WTC11 (cell line): Measurements from ENCODE around the gene GLT8D2. TPM values are rescaled to one million over a fixed set of nuclear protein-coding genes. Genes with fewer than 3 reads are reported as not detected.

Source experiments
- ATAC-seq: fragments of 200-7000 bp; cut with Tn5 transposase; 2 replicates; pipeline ENCODE4 v1.10.0; 2021; ENCODE audit warnings: mild to moderate bottlenecking, moderate library complexity
- CTCF ChIA-PET: fragments of 300-600 bp; sonication (Branson Sonifier 250); formaldehyde crosslinking; loops from one replicate; lab custom pipeline; 2021; ENCODE audit warnings: antibody characterized with exemption; lab: Charles Lee
- POLR2A ChIA-PET: fragments of 350-600 bp; sonication (Branson Sonifier 250); formaldehyde crosslinking; loops from one replicate; lab custom pipeline; 2021; ENCODE audit warnings: antibody characterized with exemption; lab: Charles Lee
- DNase-seq: peaks from one replicate; pipeline ENCODE4 v3.0.0; 2021; ENCODE audit warnings: low spot score
- H3K27ac Mint-ChIP-seq: 2 replicates; pipeline ENCODE4 v1.8.0; 2021; ENCODE audit warnings: mixed read lengths
- H3K27me3 Mint-ChIP-seq: 2 replicates; pipeline ENCODE4 v1.8.0; 2021; ENCODE audit warnings: low read depth, mild to moderate bottlenecking, moderate library complexity, mixed read lengths
- H3K36me3 Mint-ChIP-seq: 2 replicates; pipeline ENCODE4 v1.8.0; 2021; ENCODE audit warnings: mixed read lengths
- H3K4me1 Mint-ChIP-seq: 2 replicates; pipeline ENCODE4 v1.8.0; 2022; ENCODE audit warnings: mixed read lengths
- H3K4me3 Mint-ChIP-seq: 2 replicates; pipeline ENCODE4 v1.8.0; 2021; ENCODE audit warnings: mild to moderate bottlenecking, moderate library complexity, mixed read lengths
- H3K9me3 Mint-ChIP-seq: 2 replicates; pipeline ENCODE4 v1.8.0; 2021; ENCODE audit warnings: mixed read lengths
- E2F5 ChIP-seq: sonication (generic); formaldehyde crosslinking; IDR thresholded peaks from 2 replicates; pipeline ENCODE4 v1.8.1; 2022; ENCODE audit warnings: mild to moderate bottlenecking, moderate library complexity, missing genetic modification reagents
- ESRRA ChIP-seq: sonication (generic); formaldehyde crosslinking; IDR thresholded peaks from 2 replicates; pipeline ENCODE4 v1.8.1; 2022; ENCODE audit warnings: mild to moderate bottlenecking, missing genetic modification reagents, borderline replicate concordance
- FOXJ3 ChIP-seq: sonication (generic); formaldehyde crosslinking; IDR thresholded peaks from 2 replicates; pipeline ENCODE4 v1.9.0; 2021; ENCODE audit warnings: missing genetic modification reagents, mild to moderate bottlenecking, borderline replicate concordance
- FOXK1 ChIP-seq: sonication (generic); formaldehyde crosslinking; IDR thresholded peaks from 2 replicates; pipeline ENCODE4 v1.8.0; 2022; ENCODE audit warnings: mild to moderate bottlenecking, moderate library complexity, missing genetic modification reagents
- GTF2I ChIP-seq: fragments of 250-450 bp; sonication (Bioruptor Pico); conservative IDR thresholded peaks from 2 replicates; pipeline ENCODE4 v1.4.0; 2021; ENCODE audit warnings: mild to moderate bottlenecking
- HMGA2 ChIP-seq: fragments of 250-450 bp; sonication (Bioruptor Pico); IDR thresholded peaks from 2 replicates; pipeline ENCODE4 v1.4.0; 2021; ENCODE audit warnings: mild to moderate bottlenecking, moderate library complexity
- HMGXB4 ChIP-seq: sonication (generic); formaldehyde crosslinking; IDR thresholded peaks from 2 replicates; pipeline ENCODE4 v1.8.1; 2023; ENCODE audit warnings: mild to moderate bottlenecking, moderate library complexity, missing genetic modification reagents
- IRF2 ChIP-seq: sonication (generic); formaldehyde crosslinking; IDR thresholded peaks from 2 replicates; pipeline ENCODE4 v1.8.0; 2022; ENCODE audit warnings: low read depth, missing genetic modification reagents, borderline replicate concordance
- NFE2L1 ChIP-seq: sonication (generic); formaldehyde crosslinking; IDR thresholded peaks from 2 replicates; pipeline ENCODE4 v1.8.1; 2023; ENCODE audit warnings: missing genetic modification reagents
- NFYB ChIP-seq: sonication (generic); formaldehyde crosslinking; conservative IDR thresholded peaks from 2 replicates; pipeline ENCODE4 v1.8.0; 2022; ENCODE audit warnings: low read depth, missing genetic modification reagents
- PRRX2 ChIP-seq: fragments of 250-450 bp; sonication (Bioruptor Pico); IDR thresholded peaks from 2 replicates; pipeline ENCODE4 v1.8.0; 2021; ENCODE audit warnings: mild to moderate bottlenecking
- TCF7 ChIP-seq: sonication (generic); formaldehyde crosslinking; IDR thresholded peaks from 2 replicates; pipeline ENCODE4 v1.8.0; 2022; ENCODE audit warnings: mild to moderate bottlenecking, low read depth, missing genetic modification reagents, moderate library complexity
- USF2 ChIP-seq: sonication (generic); formaldehyde crosslinking; IDR thresholded peaks from 2 replicates; pipeline ENCODE4 v1.8.1; 2023; ENCODE audit warnings: mild to moderate bottlenecking, missing genetic modification reagents, moderate library complexity
- ZBTB43 ChIP-seq: sonication (generic); formaldehyde crosslinking; IDR thresholded peaks from 2 replicates; pipeline ENCODE4 v1.8.1; 2023; ENCODE audit warnings: mild to moderate bottlenecking, missing genetic modification reagents
- ZNF263 ChIP-seq: sonication (generic); formaldehyde crosslinking; IDR thresholded peaks from 2 replicates; pipeline ENCODE4 v1.8.1; 2022; ENCODE audit warnings: low read depth, mild to moderate bottlenecking, moderate library complexity, missing genetic modification reagents
- ZNF281 ChIP-seq: sonication (generic); formaldehyde crosslinking; IDR thresholded peaks from 2 replicates; pipeline ENCODE4 v1.8.0; 2023; ENCODE audit warnings: mild to moderate bottlenecking, missing genetic modification reagents
- ZNF425 ChIP-seq: fragments of 250-450 bp; sonication (Bioruptor Pico); conservative IDR thresholded peaks from 2 replicates; pipeline ENCODE4 v1.9.0; 2021; ENCODE audit warnings: mild to moderate bottlenecking
- ZNF512 ChIP-seq: sonication (generic); formaldehyde crosslinking; IDR thresholded peaks from 2 replicates; pipeline ENCODE4 v1.8.1; 2022; ENCODE audit warnings: missing genetic modification reagents, borderline replicate concordance
- total RNA-seq: library from RNA; stranded (reverse); gene quantifications from 3 replicates; pipeline ENCODE4 v1.2.3, GENCODE V29; 2021

The GLT8D2 gene
- total RNA-seq, 1 experiment from 2014 or later = 4.5 TPM

- ATAC-seq (no peak), DNase-seq (no peak)
- TF ChIP-seq E2F5 (CRISPR knock-in tag) = no peak
- ChIA-PET POLR2A (no interaction called here), CTCF (no interaction called here)
- H3K27me3 Mint-ChIP-seq = peaks cover 7% of the 10 kb centered on the region; the same call in 1 of the 2 replicates
- no peak overlapping the region for H3K27ac Mint-ChIP-seq
- peaks cover 11% of the 10 kb centered on the region; the same call in 1 of the 2 replicates for H3K36me3 Mint-ChIP-seq
- H3K9me3 Mint-ChIP-seq = peaks cover 16% of the 10 kb centered on the region
- H3K4me3 Mint-ChIP-seq = no peak overlapping the region
- no peaks in the 10 kb centered on the region for H3K4me1 Mint-ChIP-seq
Measured at GRCh38 chr12:104023710-104024109, 26.3 kb downstream of the GLT8D2 start.

GRCh38 chr12:104022786-104023185 is 27.2 kb downstream of the GLT8D2 start:
- no peak for TF ChIP-seq HMGXB4 (CRISPR knock-in tag)
- TF ChIP-seq FOXK1 (CRISPR knock-in tag) = no peak
- no peak for TF ChIP-seq ZBTB43
- TF ChIP-seq ZNF263 (CRISPR knock-in tag) = no peak
- TF ChIP-seq GTF2I (CRISPR knock-in tag) = no peak
- no peak for TF ChIP-seq ESRRA (CRISPR knock-in tag)
- no peak for TF ChIP-seq ZNF425
- no peak for TF ChIP-seq PRRX2
- TF ChIP-seq NFYB (CRISPR knock-in tag) = no peak
- no peak for TF ChIP-seq ZNF281 (CRISPR knock-in tag)
- no peak for TF ChIP-seq TCF7 (CRISPR knock-in tag)
- TF ChIP-seq FOXJ3 = no peak
- TF ChIP-seq ZNF512 (CRISPR knock-in tag) = no peak
- no peak for TF ChIP-seq IRF2 (CRISPR knock-in tag)
- TF ChIP-seq USF2 = no peak
- no peak for TF ChIP-seq NFE2L1 (CRISPR knock-in tag)
- TF ChIP-seq HMGA2 (CRISPR knock-in tag) = no peak
- TF ChIP-seq, all 79 proteins: peak for 0
- Mint-ChIP-seq H3K4me1 (no peaks in the 10 kb centered on the region), H3K4me3 (no peak overlapping the region), H3K36me3 (peaks cover 11% of the 10 kb centered on the region; the same call in 1 of the 2 replicates), H3K9me3 (peaks cover 16% of the 10 kb centered on the region), H3K27ac (no peak overlapping the region), H3K27me3 (peaks cover 7% of the 10 kb centered on the region; the same call in 1 of the 2 replicates)
- ChIA-PET POLR2A (no interaction called here), CTCF (no interaction called here)
- ATAC-seq = no peak
- no peak for DNase-seq
